CD4-positive, alpha-beta T cell treated with Interleukin-21 for 1 hour (primary cell): ENCODE measurements around the gene SRP72.
"Not testable (repeated sequence)": the region's sequence is repeated elsewhere in the genome, so short reads cannot be mapped to it uniquely, and the experiment has no call there.

Experiments used
- DNase-seq: peaks from one replicate; pipeline ENCODE4 v3.0.0-alpha.2; 2020

SRP72 gene

GRCh38 chr4:56465599-56466295 is 1.7 kb upstream of the SRP72 start:
- DNase-seq, result no peak

GRCh38 chr4:56466296-56466761 is 1.1 kb upstream of the SRP72 start:
- not testable (repeated sequence) for DNase-seq

- no peak for DNase-seq
These were observed 520 bp upstream of the SRP72 start for GRCh38 chr4:56466910-56467283.

- DNase-seq, result peak; percentile 50
These were observed 643 bp downstream of the SRP72 start for GRCh38 chr4:56468097-56468422.

- no peak for DNase-seq
These were observed 2.2 kb downstream of the SRP72 start for GRCh38 chr4:56469489-56470210.

GRCh38 chr4:56475917-56476316 is 8.5 kb downstream of the SRP72 start:
- no peak for DNase-seq

GRCh38 chr4:56477192-56477702 is 9.8 kb downstream of the SRP72 start:
- no peak for DNase-seq

- no peak for DNase-seq
These were observed 13.3 kb downstream of the SRP72 start for GRCh38 chr4:56480691-56481090.

GRCh38 chr4:56496241-56496640 is 28.8 kb downstream of the SRP72 start:
- no peak for DNase-seq

GRCh38 chr4:56505269-56506130 is 38.1 kb downstream of the SRP72 start, which contains the start of gene ARL9:
TSS of gene ARL9 (plus strand) at chr4:56505791. CDS start at chr4:56505863, 72 bp downstream.
- DNase-seq, result peak; percentile 66

GRCh38 chr4:56511098-56511497 is 43.7 kb downstream of the SRP72 start:
- no peak for DNase-seq

- DNase-seq, result no peak
These were observed 44.7 kb downstream of the SRP72 start for GRCh38 chr4:56512166-56512565.

GRCh38 chr4:56513517-56513916 is 46.1 kb downstream of the SRP72 start:
- no peak for DNase-seq

GRCh38 chr4:56530269-56531148 is 63.1 kb downstream of the SRP72 start:
- peak; percentile 84 for DNase-seq

- DNase-seq, result no peak
These were observed 63.8 kb downstream of the SRP72 start for GRCh38 chr4:56531149-56531770.

- no peak for DNase-seq
These were observed 64.4 kb downstream of the SRP72 start for GRCh38 chr4:56531823-56532222.

- DNase-seq, result no peak
These were observed 64.8 kb downstream of the SRP72 start for GRCh38 chr4:56532239-56532638.

GRCh38 chr4:56535915-56536314 is 68.5 kb downstream of the SRP72 start:
- no peak for DNase-seq

- DNase-seq, result no peak
These were observed 69.7 kb downstream of the SRP72 start for GRCh38 chr4:56537147-56537546.

- no peak for DNase-seq
These were observed 73.4 kb downstream of the SRP72 start for GRCh38 chr4:56540826-56541225.

- DNase-seq, result peak; percentile 86
These were observed 77.2 kb downstream of the SRP72 start for GRCh38 chr4:56544573-56545131.
